Hypothalamus (tissue), 51 donors: ENCODE data around the gene CSF3R.

Source experiments
- DNase-seq, 51 donors: peaks; one replicate each; lab custom pipeline; 2025; lab: John Stamatoyannopoulos, UW

CSF3R gene

GRCh38 chr1:36463803-36464604 lies 18.7 kb downstream of the CSF3R start, which contains the start of gene MRPS15:
MRPS15 (minus strand) TSS chr1:36464384; CDS start chr1:36464275, 109 bp downstream.
- DNase-seq, result peak; percentile 44 to 98 (median 92)

- no peak for DNase-seq
These were observed 19.3 kb downstream of the CSF3R start for GRCh38 chr1:36463463-36463802.

GRCh38 chr1:36458910-36459309 lies 23.8 kb downstream of the CSF3R start:
- peak in 1 of 51 donors; percentile 5 for DNase-seq

GRCh38 chr1:36457691-36458090 lies 25.0 kb downstream of the CSF3R start:
- DNase-seq, result no peak

GRCh38 chr1:36456391-36456928 lies 26.3 kb downstream of the CSF3R start:
- DNase-seq, result no peak

GRCh38 chr1:36455386-36455785 lies 27.3 kb downstream of the CSF3R start:
- no peak for DNase-seq

GRCh38 chr1:36453600-36454388 lies 28.9 kb downstream of the CSF3R start:
- DNase-seq, result no peak

- DNase-seq, result no peak
These were observed 29.7 kb downstream of the CSF3R start for GRCh38 chr1:36453051-36453450.

- DNase-seq, result no peak
These were observed 31.8 kb downstream of the CSF3R start for GRCh38 chr1:36450919-36451305.

- DNase-seq, result peak; percentile 63 to 95 (median 90)
These were observed 32.3 kb downstream of the CSF3R start, which contains the start of gene OSCP1 for GRCh38 chr1:36450270-36450918. OSCP1 (minus strand) TSS chr1:36450451; CDS start chr1:36450369, 82 bp downstream.

GRCh38 chr1:36448530-36449056 lies 34.1 kb downstream of the CSF3R start:
- DNase-seq, result no peak

- DNase-seq, result no peak
These were observed 35.3 kb downstream of the CSF3R start for GRCh38 chr1:36447450-36447849.

- no peak for DNase-seq
These were observed 36.0 kb downstream of the CSF3R start for GRCh38 chr1:36446746-36447145.

GRCh38 chr1:36446271-36446670 lies 36.4 kb downstream of the CSF3R start:
- DNase-seq, result peak in 2 of 51 donors; percentile 3 to 6

GRCh38 chr1:36443297-36443696 lies 39.4 kb downstream of the CSF3R start:
- DNase-seq, result no peak

GRCh38 chr1:36442337-36442736 lies 40.4 kb downstream of the CSF3R start:
- no peak for DNase-seq

GRCh38 chr1:36440646-36441045 lies 42.1 kb downstream of the CSF3R start:
- DNase-seq, result no peak

- DNase-seq, result no peak
These were observed 42.7 kb downstream of the CSF3R start for GRCh38 chr1:36440044-36440443.

GRCh38 chr1:36438715-36439114 lies 44.0 kb downstream of the CSF3R start:
- no peak for DNase-seq

GRCh38 chr1:36436821-36437220 lies 45.9 kb downstream of the CSF3R start:
- DNase-seq, result no peak

GRCh38 chr1:36433102-36433501 lies 49.6 kb downstream of the CSF3R start:
- no peak for DNase-seq
